GM21825 (cell line): Measurements from ENCODE around the gene PIH1D2.
"Not testable (repeated sequence)": the region's sequence is repeated elsewhere in the genome, so short reads cannot be mapped to it uniquely, and the experiment has no call there.

ENCODE experiments used
- ATAC-seq: cut with Tn5 transposase; IDR thresholded peaks from one replicate; pipeline ENCODE4 v1.9.1; 2021; ENCODE audit warnings: mild to moderate bottlenecking, moderate library complexity; ENCODE audit not compliant: unreplicated experiment

The PIH1D2 gene, protein sequence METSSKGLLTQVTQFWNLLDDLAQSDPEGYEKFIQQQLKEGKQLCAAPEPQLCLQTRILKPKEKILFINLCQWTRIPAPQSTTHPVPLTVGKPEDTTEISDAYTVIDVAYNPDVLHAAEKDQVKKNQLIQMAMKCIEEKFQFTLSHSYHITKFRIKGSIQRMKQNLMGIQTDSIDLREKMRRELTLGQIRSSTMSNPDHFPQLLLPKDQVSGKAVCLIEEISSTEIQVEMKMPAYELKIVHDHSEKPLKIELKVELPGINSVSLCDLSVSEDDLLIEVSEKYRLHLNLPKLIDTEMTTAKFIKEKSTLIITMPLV

DNA sequence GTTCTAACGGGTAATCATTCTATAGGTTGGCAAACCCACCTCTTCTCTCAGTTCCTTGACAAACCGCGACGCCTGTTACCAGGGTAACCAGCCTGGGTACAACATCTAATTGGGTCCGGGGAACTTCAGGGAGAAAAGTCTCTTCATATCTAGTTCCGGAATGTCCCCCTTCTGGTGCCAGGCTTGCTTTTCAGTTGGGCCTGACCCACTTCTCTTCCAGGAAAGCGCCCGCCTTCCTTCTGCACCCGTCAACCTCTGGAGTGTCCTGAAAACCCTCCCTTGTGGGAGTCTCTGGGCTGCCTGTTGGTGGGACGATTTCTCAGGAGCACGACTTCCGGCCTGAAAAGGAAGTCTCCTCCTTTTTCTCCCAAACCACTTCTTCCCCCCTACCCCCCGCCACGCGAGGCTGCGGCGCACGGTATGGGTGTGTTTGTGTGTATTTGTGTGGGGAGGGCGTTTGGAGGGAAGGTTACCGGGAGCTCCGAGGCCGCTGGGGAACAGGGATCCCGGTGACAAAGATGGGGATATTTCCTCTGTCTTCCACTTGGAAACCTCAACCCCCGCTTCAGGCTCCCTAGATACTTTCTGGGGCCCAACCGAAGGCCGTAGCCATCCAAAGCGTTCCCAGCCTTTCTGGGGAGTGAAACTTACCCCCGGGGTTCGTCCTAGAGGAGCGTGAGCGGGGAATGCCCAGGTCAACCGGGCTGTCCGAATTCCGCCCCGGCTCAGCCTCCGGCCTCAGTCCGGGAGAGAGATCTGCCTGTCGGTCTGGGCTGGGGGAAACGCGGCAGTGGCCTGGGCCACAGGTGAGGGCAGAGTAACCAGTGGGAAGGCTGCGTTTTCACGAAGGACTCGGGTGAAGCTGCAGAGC, at the start of gene PIH1D2, which contains the start of gene NKAPD1:
PIH1D2 (minus strand) TSS at position 77 of the 871 bp plus-strand sequence. CDS start 843 bp downstream, outside the sequence.
NKAPD1 (plus strand) TSS at position 359 of the 871 bp plus-strand sequence. CDS start 1,276 bp downstream, outside the sequence.
- ATAC-seq: peak; percentile 87

DNA sequence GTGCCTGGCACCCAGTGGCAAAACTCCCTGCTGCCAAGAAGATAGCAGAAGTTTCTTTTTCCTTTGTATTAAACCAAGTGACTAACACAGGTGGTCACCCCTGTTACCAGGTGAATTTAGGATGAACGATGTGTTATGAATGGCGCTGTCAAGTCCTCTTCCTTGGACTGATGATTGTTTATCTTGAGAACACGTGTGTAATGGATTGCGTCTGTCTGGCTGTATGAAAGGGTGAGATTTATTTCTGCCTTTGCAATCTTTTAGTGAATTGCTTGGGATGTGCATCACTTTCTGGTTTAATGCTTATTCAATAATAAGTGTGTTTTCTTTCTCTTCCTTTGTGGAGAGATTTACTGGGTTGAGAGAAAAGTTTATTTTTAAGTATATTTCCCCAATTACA, 49.3 kb upstream of the PIH1D2 start:
- ATAC-seq: no peak

DNA sequence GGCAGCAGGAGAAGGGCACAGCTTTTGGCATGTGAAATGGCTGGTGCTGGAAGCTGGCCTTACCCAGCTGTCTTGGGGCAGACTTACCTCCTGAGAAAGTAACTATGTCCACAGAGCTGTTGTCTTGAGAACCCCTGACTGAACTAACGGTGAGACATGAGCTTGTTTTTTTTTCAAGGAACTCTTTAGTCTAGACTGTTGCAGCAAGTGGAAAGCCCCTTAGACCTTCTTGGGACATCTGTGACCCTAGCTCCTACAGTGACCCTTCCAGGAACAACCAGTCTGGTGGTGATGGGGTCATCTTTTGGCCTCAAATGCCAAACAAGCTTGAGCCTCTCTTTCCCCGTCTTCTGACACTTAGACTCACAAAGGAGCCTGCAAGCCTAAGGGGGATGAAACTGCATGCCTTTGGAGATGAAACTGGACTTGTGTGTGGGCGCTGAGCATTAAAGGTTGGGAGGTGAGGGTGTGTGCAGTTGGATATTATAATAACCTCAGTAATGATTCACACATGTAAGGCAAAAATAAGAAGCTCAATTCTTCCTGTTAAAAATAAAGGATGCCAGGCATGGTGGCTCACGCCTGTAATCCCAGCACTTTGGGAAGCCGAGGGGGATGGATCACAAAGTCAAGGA, 48.3 kb upstream of the PIH1D2 start:
- no peak for ATAC-seq

DNA sequence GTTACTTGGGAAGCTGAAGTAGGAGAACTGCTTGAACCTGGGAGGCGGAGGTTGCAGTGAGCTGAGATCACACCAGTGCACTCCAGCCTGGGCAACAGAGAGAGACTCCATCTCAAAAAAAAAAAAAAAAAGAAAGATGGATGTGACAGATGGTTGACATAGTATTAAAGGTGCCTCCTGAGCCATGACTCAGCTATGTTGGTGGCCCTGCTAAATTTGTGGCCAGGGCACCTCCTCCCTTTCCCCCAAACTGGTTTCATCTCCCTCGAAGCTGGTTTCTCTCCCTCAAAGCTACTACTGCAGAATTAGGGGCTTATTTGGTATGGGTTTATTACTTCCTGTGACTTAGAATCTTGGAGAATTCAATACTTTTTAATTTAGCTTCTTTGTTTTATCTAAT, 44.4 kb upstream of the PIH1D2 start:
- ATAC-seq: no peak

DNA sequence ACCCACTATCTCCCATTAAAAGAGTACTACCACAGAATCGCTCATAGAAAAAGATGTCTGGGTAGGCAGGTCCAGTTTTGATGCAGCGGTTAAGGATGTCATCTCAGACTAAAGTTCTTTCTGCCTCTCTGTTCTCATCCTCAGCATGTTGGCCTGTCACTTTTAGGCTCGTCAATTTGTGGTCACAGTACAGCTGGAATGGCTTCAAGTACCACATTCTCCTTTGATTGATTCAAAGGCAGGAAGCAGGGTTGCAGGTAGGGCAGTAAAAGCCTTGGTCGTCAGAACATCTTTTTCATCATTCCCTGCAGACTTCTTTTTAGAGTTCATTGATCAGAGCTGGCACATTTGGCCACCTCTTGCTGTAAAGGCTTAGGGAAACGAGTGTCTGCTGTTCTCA, 41.6 kb upstream of the PIH1D2 start:
- ATAC-seq: no peak

DNA sequence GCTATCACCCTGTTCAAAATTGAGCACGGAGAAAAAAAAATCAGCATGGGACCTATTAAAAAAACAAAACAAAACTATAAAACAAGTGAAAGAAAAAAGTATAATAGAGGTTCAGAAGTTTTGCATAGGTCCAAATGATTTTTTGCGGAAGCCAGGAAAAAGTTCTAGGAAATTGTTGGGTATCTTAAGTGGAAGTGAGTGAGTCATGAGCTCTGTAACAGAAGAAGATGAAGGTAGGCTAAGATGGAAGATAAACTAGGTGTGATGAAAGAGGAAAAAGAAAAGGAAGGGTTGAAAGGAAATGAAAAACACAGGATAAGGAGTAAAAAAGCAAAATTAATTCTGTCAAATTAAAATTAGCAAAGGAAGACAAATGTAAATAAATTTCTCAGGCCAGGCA, 40.6 kb upstream of the PIH1D2 start:
- no peak for ATAC-seq

DNA sequence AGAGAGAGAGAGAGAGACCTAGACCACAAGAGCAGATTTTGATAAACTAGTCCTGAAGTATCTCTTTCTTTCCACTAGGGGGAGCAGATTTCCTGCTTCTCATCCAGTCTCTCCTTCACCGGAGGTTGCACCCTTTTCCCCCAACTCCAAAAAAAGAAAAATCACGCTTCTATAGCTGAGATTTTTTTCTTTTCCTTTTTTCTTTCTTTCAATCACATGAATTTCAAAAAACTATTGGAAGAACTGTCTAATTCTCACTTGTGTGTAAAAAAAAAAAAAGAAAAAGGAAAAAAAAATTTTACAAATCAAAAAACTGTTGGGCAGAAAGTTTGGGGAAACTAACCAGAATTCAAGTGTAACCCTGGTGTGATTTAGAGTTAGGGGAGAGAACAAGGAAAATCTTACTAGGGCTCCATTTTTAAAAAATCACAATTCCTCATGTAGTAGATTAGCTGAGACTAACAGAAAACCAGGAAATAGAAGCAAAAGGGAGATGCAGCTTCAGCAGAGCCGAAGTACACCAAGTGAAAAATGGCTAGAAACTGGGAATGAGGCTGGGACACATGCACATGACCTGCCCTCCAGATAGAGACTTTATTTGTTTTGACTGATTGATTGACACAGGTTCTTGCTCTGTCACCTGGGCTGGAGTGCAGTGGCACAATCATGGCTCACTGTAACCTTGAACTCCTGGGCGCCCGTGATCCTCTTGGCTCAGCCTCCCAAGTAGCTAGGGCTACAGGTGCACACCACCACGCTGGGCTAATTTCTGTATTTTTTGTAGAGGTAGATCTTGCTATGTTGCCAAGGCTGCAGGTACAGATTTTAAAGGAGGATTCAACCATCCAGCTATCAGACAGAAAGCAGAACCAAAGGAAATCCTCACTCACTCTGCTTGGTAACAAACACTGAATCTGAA, 40.0 kb upstream of the PIH1D2 start:
- peak; percentile 60 for ATAC-seq

DNA sequence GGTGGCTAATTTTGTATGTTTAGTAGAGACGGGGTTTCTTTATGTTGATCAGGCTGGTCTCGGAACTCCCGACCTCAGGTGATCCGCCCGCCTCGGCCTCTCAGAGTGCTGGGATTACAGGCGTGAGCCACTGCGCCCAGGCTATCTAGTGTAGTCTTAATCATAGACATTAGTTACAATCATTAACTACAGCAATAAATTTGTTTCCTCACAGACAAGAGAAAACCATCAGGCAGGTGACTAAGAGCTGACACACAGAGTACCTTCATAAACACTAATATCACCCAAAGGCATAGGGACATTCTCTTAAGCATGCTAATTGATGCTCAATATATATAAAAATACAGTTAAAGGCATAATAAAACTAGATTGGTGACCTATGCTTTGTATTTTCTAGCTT, 32.3 kb upstream of the PIH1D2 start:
- ATAC-seq: no peak

DNA sequence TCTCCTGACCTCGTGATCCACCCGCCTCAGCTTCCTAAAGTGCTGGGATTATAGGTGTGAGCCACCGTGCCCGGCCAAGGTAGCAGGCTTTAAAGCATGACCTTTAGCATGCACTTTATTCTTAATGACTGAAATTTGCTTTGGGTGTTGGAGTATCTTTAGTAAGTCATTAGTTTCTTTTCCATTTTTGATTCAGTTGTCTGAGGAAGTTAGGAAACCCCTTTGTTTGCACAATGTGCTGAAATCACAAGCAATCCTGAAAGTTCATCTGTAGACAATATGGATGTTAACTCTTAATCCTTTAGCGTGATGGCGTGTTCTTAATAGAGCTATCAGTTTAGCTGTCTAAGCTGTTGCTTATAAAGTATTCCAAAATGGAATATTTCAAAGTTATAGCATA, 29.6 kb upstream of the PIH1D2 start:
- ATAC-seq: no peak

DNA sequence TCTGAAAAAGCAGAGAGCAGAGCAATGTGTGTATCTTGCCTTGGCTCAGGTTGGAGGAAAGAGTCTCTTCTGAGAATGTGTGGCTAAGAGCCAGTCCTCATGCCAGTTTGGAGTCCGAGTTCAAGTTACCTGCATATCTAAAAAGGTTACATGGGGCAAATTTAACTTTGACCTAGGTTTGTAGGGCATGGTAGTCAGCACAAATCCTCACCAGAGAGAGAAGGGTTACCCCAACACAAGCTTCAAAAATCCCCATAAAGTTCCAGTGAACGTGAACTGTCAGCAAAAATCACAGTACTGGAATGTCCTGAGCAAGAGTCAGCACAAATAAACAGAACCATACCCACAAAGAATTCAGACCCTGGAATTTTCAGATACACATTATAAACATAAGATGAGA, 26.6 kb upstream of the PIH1D2 start:
- no peak for ATAC-seq

DNA sequence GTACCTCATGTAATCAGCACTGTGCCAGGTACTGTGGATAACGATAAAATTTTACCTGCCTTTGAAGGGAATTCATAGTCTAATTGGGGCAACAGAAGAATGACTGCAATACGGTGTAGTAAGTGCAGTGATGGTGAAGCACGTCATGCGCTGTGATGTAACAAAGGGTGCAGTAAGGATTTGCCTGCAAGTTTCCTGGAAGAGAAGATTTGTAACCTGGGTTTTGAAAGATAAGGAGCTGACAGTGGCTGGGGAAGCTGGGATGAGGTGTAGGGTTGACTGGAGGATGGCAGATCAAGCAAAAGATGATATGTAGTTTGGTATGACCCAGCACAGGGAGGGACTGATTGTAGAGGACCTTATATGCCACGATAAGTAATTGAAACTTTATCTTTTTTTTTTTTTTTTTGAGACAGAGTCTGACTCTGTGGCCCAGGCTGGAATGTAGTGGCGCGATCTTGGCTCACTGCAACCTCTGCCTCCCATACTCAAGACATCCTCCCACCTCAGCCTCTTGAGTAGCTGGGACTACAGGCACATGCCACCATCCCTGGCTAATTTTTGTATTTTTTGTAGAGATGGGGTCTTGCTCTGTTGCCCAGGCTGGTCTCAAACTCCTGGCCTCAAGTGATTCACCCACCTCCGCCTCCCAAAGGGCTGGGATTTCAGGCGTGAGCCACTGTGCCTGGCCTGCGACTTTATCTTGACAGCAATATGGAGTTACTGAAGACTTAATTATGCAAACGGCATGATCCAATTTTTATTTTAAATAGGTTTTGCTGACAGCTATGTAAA, 24.1 kb upstream of the PIH1D2 start:
- no peak for ATAC-seq

DNA sequence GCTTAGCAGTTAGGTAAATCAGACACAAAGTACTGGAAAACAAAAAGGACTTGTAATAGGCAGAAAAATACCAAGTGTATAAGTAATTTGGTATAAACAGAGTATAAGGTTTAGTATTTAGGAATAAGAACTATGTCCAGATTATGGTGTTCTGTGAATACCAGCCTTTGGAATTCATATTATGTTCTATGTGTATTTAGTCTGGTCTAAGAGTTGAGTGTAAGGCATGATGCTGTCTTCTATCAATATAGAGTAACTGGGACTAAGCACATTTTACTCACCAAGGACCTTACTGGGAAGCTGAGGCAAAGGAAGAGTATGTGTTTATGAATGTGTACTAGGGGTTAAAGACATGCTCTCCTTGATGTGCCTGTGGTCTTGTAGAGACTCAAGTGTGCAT, 22.4 kb upstream of the PIH1D2 start:
- ATAC-seq: no peak

DNA sequence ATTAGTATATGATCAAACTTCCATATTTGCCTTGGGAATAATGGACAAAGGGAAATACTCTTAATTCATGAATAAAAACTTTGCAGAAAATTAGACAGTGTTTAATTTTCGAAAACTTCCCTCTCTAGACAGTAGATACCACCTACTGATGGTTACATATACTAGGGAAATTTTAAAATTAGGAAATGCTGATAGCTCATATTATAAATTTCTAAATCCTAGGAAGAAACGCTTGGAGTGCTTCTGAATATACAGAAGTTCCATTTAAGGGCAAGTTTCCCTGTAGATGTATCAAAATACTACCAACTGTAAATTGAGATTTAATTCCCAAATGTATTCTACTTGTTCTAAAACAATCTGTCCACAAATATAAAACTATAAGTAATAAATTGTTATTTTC, 21.5 kb upstream of the PIH1D2 start:
- ATAC-seq: not testable (repeated sequence)

DNA sequence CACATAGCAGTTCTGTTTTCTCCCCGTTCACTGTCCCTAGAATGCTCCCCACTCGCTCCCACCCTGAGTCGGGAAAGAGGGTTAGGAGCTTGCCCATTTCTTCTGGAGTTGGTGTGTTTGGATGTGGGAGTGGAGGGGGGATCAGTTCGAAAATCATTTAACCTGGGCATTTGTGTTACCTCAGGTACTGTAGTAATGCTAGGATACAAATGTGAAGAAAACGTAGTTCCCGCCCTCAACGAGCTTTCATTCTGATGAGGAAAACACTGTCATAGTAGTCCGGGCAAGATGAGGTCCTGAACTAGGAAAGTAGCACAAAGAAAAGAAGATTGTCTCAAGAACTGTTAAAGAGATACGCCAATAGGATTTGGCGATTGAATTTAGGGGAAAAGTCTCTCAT, 13.4 kb upstream of the PIH1D2 start:
- peak; percentile 1 for ATAC-seq

DNA sequence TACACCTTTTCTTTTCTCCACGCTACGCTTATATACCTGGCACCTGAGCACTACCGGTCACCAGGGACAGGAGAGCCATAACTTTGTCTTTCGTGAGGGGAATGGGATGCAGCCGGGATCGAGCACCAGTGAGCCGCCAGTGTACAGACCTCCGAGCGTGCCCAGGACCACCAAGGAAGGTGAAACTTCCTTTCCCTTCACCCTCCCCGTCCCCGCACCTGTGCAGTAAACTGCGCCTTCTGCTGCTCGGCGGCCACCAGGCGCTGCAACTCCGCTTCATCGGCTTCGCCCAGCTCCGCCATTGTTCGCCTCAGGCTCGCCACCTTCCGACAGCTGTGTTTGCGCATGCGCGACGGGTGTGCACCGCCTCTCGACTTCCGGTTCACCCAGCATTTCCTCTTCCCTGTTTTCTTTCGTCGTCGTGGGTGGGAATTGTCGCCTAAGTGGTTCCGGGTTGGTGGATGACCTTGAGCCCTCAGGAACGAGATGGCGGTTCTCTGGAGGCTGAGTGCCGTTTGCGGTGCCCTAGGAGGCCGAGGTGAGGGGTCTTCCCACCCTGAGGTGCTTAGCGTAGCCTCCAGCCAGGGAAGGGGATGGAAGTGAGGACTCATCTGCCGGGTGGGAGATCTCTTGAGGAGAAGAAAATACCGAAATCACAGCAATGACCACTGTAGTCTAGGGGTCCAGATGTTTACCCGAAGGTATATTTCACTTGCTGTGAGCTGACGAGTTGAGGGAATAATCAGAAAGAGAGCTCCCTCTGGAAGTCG, 12.8 kb upstream of the PIH1D2 start, which contains the start of the genes SDHD and TIMM8B:
SDHD (plus strand) TSS at position 452 of the 770 bp plus-strand sequence; CDS start at position 487, 35 bp downstream.
TIMM8B (minus strand) TSS at position 335 of the 770 bp plus-strand sequence; CDS start at position 302, 33 bp downstream.
- ATAC-seq: peak; percentile 88

DNA sequence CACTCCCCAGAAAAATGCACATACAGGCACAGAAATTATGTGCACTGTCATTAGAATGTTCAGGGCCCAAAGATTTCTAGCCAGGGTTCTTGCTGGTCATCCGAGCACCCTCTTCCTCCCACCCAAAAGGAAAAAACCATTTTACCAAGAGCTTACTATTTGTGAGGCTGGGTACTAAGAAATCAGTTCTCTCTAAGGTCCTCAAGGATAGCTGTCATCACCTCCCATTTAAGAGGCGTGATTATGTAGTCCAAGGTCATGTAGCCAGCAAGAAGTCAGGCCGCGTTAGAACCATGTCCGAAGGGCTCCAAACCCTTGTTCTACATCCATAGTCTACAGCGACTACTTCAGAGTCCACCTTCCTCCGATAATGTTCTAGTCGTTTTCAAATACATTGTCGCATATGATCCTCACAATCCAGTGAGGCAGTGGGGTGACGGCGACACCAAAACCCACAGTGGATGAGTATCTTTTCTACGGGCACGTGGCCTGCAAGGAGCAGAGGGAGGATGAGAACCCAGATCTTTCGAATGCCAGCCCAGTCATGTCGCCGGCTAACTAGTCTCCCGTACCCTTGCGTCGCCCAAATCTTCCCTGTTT, 12.1 kb upstream of the PIH1D2 start:
- peak; percentile 33 for ATAC-seq

DNA sequence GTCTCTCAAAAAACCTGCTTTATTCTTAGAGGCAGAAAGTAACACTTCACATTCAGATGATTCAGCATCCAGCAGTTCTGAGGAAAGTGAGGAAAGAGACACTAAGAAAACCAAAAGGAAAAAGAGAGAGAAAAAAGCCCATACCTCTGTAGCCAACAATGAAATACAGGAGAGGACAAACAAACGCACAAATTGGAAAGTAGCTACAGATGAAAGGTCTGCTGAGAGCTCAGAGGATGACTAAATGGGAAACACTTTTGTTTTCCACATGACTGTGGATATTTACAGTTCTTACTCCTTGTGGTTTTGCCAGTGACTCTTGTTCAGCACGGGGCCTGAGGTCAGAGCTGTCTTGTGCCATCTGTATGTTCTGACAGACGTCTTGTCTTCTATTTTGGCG, 8.9 kb upstream of the PIH1D2 start:
- no peak for ATAC-seq

DNA sequence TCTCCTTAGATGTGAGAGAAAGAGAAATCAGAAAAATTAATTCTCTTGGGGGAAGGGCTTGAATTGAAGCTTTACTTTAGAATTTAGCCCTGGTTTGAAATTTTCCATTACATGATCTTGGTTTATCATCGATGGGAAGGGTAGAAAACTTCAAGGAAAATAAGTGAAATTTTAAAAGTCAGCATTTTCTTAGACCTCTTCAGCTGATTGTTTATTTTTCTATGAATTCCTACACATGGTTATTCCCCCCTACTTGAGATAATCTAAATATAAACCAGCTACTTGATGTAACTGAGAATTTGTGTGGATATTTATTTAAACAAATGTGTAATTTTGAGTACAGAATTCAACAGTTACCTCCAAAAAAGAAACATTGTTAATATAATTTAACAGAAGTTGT, 10.9 kb downstream of the PIH1D2 start:
- no peak for ATAC-seq
